Neural crest cell (in vitro differentiated cells): Measurements from ENCODE around the gene RSBN1L. TPM values are rescaled to one million over a fixed set of nuclear protein-coding genes. Genes with fewer than 3 reads are reported as not detected.

Source experiments
- DNase-seq: peaks from one replicate; pipeline ENCODE4 v3.0.0; 2021; ENCODE audit warnings: low read depth, mixed read lengths, low spot score
- H3K27ac Mint-ChIP-seq: one replicate; pipeline ENCODE4 v1.8.0; 2021; ENCODE audit warnings: mild to moderate bottlenecking, mixed read lengths; ENCODE audit not compliant: unreplicated experiment
- H3K27me3 Mint-ChIP-seq: 2 replicates; pipeline ENCODE4 v1.8.0; 2021; ENCODE audit warnings: low read depth, mild to moderate bottlenecking, mixed read lengths
- H3K36me3 Mint-ChIP-seq: 2 replicates; pipeline ENCODE4 v1.8.0; 2021; ENCODE audit warnings: low read depth, mild to moderate bottlenecking, mixed read lengths
- H3K4me1 Mint-ChIP-seq: 2 replicates; pipeline ENCODE4 v1.8.0; 2021; ENCODE audit warnings: mixed read lengths
- H3K4me3 Mint-ChIP-seq: one replicate; pipeline ENCODE4 v1.8.0; 2021; ENCODE audit warnings: mild to moderate bottlenecking, mixed read lengths
- H3K9me3 Mint-ChIP-seq: 2 replicates; pipeline ENCODE4 v1.8.0; 2021; ENCODE audit warnings: mixed read lengths
- CTCF ChIP-seq: fragments of 200-600 bp; sonication (generic); conservative IDR thresholded peaks from 2 replicates; pipeline ENCODE4 v1.5.0; 2021; ENCODE audit warnings: antibody characterized with exemption, mild to moderate bottlenecking
- total RNA-seq: library from RNA; stranded (reverse); gene quantifications from 2 replicates; pipeline ENCODE4 v1.2.1, GENCODE V29; 2021

RSBN1L gene
- total RNA-seq, 1 donor from 2014 or later, result 23.6 TPM

DNA sequence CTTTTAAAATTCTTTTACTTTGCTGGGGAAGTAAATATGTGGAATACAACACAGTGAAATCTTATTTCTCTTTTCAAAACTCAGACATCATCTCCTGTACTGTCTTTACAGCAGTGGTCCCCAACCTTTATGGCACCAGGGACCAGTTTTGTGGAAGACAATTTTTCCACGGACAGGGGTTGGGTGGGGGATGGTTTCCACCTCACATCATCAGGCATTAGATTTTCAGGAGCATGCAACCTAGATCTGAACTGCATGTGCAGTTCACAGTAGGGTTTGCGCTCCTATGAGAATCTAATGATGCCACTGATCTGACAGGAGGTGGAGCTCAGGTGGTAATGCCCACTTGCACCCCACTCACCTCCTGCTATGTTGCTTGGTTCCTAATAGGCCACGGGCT, 89.8 kb downstream of the RSBN1L start:
- no peaks in the 10 kb centered on the region for H3K27me3 Mint-ChIP-seq
- H3K4me1 Mint-ChIP-seq, result peaks cover 13% of the 10 kb centered on the region
- H3K36me3 Mint-ChIP-seq, result peaks cover 24% of the 10 kb centered on the region
- no peak for TF ChIP-seq CTCF
- no peaks in the 10 kb centered on the region for H3K9me3 Mint-ChIP-seq
- H3K27ac Mint-ChIP-seq, result no peak overlapping the region
- H3K4me3 Mint-ChIP-seq, result no peak overlapping the region
- no peak for DNase-seq

DNA sequence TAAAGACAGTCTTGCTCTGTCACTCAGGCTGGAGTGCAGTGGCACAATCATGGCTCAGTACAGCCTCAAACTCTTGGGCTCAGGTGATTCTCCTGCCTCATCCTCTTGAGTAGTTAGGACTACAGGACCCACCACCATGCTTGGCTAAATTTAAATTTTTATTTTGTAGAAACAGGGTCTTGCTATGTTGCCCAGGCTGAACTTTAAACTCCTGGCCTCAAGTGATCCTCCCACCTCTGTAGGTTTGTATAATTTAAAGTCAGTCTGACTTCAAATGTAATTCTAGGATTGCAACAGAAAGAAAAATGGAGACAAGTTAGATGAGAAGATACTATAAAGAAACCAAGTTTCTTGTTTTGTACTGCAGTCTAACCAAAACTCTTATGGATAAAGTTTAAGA, 90.5 kb downstream of the RSBN1L start:
- no peak for TF ChIP-seq CTCF
- H3K36me3 Mint-ChIP-seq, result peaks cover 24% of the 10 kb centered on the region
- no peaks in the 10 kb centered on the region for H3K27me3 Mint-ChIP-seq
- no peak overlapping the region for H3K4me3 Mint-ChIP-seq
- peaks cover 13% of the 10 kb centered on the region for H3K4me1 Mint-ChIP-seq
- no peak for DNase-seq
- H3K9me3 Mint-ChIP-seq, result no peaks in the 10 kb centered on the region
- no peak overlapping the region for H3K27ac Mint-ChIP-seq

DNA sequence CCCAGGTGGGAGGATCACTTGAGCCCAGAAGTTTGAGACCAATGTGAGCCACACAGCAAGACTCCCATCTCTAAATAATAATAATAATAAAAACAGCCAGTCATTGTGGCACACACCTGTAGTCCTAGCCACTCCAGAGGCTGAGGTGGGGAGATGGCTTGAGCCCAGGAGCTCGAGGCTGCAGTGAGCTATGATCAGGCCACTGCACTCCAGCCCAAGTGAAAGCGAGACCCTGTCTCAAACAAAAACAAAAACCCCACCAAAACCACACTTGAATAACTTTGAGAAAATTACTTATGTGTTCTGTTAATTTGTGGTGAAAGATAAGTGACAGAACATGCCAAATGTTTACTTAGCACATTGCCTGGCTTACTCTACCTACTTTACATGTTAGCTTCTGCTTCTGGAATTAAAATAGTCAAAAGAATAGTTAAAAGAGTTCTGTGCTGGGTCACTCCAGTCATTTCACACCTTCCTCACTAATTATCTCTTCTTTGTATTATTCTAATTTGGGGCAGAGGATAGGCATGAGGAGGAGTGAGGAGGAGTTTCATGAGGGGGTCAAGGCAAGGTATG, 92.2 kb downstream of the RSBN1L start:
- H3K4me3 Mint-ChIP-seq, result no peak overlapping the region
- peaks cover 2% of the 10 kb centered on the region for H3K4me1 Mint-ChIP-seq
- no peaks in the 10 kb centered on the region for H3K9me3 Mint-ChIP-seq
- no peaks in the 10 kb centered on the region for H3K27me3 Mint-ChIP-seq
- TF ChIP-seq CTCF, result no peak
- H3K36me3 Mint-ChIP-seq, result peaks cover 19% of the 10 kb centered on the region
- DNase-seq, result no peak
- no peak overlapping the region for H3K27ac Mint-ChIP-seq

DNA sequence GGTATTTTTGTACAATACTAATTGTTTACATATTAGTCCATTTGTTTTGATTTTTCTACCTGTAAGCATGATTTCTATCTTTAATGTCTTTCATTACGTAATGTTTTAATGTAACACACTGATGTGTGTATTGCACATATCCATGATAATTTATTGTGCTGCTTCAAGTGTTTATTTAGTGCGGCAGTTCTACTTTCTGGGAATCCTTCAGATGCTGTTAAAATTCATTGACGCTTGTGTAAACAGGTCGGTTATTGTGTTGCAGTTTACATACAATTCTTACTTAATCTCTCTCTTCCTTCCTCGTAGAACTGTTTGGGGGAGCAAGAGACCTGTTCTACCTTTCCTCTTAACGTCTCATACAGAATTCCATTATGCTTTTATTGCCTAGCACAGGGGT, 95.1 kb downstream of the RSBN1L start:
- H3K27me3 Mint-ChIP-seq, result no peaks in the 10 kb centered on the region
- H3K9me3 Mint-ChIP-seq, result no peaks in the 10 kb centered on the region

DNA sequence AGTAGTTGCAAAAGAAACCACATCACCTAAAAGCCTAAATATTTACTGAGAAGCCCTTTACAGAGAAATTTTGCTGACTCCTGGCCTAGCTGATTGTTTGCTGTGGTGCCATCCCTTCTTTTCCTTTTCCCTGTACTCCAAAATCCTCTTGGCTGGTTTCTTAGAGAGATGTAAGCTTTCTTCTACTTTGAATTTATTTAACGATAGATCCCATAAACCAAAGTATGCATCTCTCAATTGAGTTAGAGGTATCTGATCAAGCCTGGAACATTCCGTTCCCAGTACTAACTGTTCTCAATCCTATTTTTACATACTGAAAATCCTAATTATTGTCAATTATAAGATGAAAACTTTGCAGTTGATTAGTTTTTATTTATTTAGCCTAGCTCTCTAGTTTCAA, 95.7 kb downstream of the RSBN1L start:
- H3K36me3 Mint-ChIP-seq, result peaks cover 8% of the 10 kb centered on the region
- peaks cover 20% of the 10 kb centered on the region for H3K4me1 Mint-ChIP-seq
- H3K27me3 Mint-ChIP-seq, result no peaks in the 10 kb centered on the region
- peak overlapping the region; percentile 28 for H3K4me3 Mint-ChIP-seq
- TF ChIP-seq CTCF, result no peak
- no peaks in the 10 kb centered on the region for H3K9me3 Mint-ChIP-seq
- no peak overlapping the region for H3K27ac Mint-ChIP-seq
- no peak for DNase-seq

More for the DNA sequence above, 95.1 kb downstream of the RSBN1L start:
- TF ChIP-seq CTCF, result no peak
- no peak overlapping the region for H3K4me3 Mint-ChIP-seq
- peaks cover 15% of the 10 kb centered on the region for H3K4me1 Mint-ChIP-seq
- no peak overlapping the region for H3K27ac Mint-ChIP-seq
- DNase-seq, result no peak
- H3K36me3 Mint-ChIP-seq, result peaks cover 8% of the 10 kb centered on the region

DNA sequence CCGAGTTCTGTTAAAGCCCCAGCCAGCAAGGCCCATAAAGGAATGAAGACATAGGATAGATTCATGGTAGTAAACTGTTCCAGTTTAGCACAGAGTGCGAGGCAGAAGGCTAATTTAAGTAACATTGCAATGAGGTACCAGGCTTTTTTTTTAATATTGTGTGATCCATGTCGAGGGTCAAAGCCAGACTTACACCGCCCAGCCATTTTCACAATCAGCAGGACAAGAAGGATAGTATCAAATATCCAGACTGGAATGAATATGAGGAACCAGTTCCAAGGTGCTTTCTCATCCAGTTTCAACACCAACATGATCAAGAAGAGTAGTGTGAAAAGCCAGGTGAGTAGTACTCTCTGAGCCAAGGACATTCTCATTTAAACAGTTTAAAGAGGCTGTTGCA, 97.7 kb downstream of the RSBN1L start:
- Mint-ChIP-seq H3K27ac (no peak overlapping the region), H3K27me3 (no peaks in the 10 kb centered on the region)

More for the DNA sequence above, 97.7 kb downstream of the RSBN1L start:
- DNase-seq, result no peak
- Mint-ChIP-seq H3K36me3 (peaks cover 7% of the 10 kb centered on the region), H3K4me1 (peaks cover 33% of the 10 kb centered on the region), H3K9me3 (no peaks in the 10 kb centered on the region), H3K4me3 (peak overlapping the region; percentile 76)
- TF ChIP-seq CTCF, result no peak
